ENCODE data around the gene MAGI2.

DNA sequence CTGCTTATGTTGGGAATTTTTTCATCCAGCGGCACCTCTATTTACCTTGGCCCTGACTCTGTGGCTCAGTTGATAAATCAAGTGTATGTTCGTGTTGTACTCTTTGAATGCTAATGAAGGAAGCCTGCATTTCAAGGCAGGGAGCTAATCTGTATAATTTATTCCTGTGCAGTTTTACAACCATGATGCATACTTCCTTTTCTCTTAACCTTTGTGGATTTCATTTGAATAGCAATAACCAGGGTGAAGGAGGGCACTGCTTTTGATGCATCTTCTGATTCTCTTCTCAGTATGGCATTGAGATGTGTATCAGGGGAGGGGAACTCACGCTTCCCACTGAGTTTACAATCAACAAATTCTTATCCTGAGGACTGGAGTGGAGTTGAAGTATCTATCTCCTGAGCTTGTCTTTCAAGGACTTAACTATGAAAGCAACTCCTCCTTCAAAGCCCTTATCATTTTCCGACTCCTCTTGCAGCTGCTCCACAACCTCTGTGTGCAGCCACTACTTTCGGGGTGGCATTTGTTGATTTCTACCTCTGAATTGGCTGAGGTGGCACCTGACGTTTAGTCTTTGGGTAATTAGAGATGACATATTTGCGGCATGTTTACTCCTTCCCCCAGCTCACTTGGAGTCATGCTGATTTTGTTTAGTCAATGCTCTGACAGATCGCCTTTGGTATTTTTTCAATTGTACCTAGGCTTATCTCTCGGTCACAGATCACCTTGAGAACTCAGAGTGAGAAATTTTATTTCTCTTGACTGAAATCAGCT is 1379.7 kb downstream of the MAGI2 start:
- no peak for TF ChIP-seq POLR2A (IDR thresholded peaks at IDR 0.05)
- TF ChIP-seq, protein P1, sequence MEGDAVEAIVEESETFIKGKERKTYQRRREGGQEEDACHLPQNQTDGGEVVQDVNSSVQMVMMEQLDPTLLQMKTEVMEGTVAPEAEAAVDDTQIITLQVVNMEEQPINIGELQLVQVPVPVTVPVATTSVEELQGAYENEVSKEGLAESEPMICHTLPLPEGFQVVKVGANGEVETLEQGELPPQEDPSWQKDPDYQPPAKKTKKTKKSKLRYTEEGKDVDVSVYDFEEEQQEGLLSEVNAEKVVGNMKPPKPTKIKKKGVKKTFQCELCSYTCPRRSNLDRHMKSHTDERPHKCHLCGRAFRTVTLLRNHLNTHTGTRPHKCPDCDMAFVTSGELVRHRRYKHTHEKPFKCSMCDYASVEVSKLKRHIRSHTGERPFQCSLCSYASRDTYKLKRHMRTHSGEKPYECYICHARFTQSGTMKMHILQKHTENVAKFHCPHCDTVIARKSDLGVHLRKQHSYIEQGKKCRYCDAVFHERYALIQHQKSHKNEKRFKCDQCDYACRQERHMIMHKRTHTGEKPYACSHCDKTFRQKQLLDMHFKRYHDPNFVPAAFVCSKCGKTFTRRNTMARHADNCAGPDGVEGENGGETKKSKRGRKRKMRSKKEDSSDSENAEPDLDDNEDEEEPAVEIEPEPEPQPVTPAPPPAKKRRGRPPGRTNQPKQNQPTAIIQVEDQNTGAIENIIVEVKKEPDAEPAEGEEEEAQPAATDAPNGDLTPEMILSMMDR (IDR thresholded peaks at IDR 0.05), result no peak
